HL-60 (cell line): Measurements from ENCODE around the gene COBL.

Experiments
- DNase-seq, 2 experiments: peaks; one replicate each; pipeline ENCODE4 v3.0.0-alpha.2; 2010 to 2020; ENCODE audit warnings: low read depth in 1 of 2, low spot score in 1 of 2
- H3K27ac ChIP-seq: fragments of 250-450 bp; sonication (Bioruptor Pico); replicated peaks from 2 replicates; pipeline ENCODE4 v1.5.1; 2020; ENCODE audit warnings: mild to moderate bottlenecking, moderate library complexity
- H3K27me3 ChIP-seq: fragments of 250-450 bp; sonication (Bioruptor Pico); 2 replicates; pipeline ENCODE4 v1.5.1; 2021; ENCODE audit warnings: mild to moderate bottlenecking, moderate library complexity; ENCODE audit not compliant: insufficient read depth, poor library complexity, severe bottlenecking
- H3K4me3 ChIP-seq: replicated peaks from 2 replicates; pipeline ENCODE4 v1.5.1; 2011; ENCODE audit warnings: mild to moderate bottlenecking, control low read depth, low read length; ENCODE audit not compliant: insufficient read depth
- GABPA ChIP-seq: IDR thresholded peaks from 2 replicates; pipeline ENCODE4 v1.6.1; 2012; ENCODE audit warnings: low read depth
- POLR2AphosphoS5 ChIP-seq: IDR thresholded peaks from 2 replicates; pipeline ENCODE4 v1.6.1; 2012; ENCODE audit warnings: low read depth
- SPI1 ChIP-seq: IDR thresholded peaks from 2 replicates; pipeline ENCODE4 v1.6.1; 2012; ENCODE audit warnings: low read depth, mild to moderate bottlenecking, borderline replicate concordance
- TF ChIP-seq, protein P1 (sequence below): IDR thresholded peaks from 2 replicates; pipeline ENCODE4 v1.6.1; 2012; ENCODE audit warnings: low read depth; ENCODE audit not compliant: insufficient replicate concordance
- TF ChIP-seq, protein P2 (sequence below): IDR thresholded peaks from one replicate; pipeline ENCODE4 v1.5.1; 2011; ENCODE audit warnings: low read length, control low read depth, inconsistent platforms; ENCODE audit not compliant: insufficient read depth

COBL gene

DNA sequence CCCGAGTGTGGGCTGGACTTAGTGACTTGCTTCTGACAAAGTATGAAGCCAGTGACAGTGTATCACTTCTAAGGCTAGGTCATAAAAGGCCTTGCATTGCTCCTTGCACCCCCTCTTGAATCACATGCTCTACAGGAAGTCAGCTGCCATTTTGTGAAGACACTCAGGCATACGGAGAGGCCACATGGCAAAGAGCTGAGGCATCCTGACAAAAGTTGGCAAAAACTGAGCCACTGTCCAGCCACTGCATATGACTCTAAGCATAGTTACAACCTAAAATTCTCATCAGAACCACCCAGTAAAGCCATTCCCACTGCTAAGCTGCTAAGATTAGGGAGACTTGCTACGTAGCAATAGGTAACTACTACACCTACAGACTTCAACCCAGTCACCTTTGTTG, 18.6 kb downstream of the COBL start:
- DNase-seq, result no peak
- TF ChIP-seq, protein P1, sequence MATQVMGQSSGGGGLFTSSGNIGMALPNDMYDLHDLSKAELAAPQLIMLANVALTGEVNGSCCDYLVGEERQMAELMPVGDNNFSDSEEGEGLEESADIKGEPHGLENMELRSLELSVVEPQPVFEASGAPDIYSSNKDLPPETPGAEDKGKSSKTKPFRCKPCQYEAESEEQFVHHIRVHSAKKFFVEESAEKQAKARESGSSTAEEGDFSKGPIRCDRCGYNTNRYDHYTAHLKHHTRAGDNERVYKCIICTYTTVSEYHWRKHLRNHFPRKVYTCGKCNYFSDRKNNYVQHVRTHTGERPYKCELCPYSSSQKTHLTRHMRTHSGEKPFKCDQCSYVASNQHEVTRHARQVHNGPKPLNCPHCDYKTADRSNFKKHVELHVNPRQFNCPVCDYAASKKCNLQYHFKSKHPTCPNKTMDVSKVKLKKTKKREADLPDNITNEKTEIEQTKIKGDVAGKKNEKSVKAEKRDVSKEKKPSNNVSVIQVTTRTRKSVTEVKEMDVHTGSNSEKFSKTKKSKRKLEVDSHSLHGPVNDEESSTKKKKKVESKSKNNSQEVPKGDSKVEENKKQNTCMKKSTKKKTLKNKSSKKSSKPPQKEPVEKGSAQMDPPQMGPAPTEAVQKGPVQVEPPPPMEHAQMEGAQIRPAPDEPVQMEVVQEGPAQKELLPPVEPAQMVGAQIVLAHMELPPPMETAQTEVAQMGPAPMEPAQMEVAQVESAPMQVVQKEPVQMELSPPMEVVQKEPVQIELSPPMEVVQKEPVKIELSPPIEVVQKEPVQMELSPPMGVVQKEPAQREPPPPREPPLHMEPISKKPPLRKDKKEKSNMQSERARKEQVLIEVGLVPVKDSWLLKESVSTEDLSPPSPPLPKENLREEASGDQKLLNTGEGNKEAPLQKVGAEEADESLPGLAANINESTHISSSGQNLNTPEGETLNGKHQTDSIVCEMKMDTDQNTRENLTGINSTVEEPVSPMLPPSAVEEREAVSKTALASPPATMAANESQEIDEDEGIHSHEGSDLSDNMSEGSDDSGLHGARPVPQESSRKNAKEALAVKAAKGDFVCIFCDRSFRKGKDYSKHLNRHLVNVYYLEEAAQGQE, result no peak
- TF ChIP-seq POLR2AphosphoS5, result no peak
- TF ChIP-seq SPI1, result no peak
- TF ChIP-seq, protein P2, sequence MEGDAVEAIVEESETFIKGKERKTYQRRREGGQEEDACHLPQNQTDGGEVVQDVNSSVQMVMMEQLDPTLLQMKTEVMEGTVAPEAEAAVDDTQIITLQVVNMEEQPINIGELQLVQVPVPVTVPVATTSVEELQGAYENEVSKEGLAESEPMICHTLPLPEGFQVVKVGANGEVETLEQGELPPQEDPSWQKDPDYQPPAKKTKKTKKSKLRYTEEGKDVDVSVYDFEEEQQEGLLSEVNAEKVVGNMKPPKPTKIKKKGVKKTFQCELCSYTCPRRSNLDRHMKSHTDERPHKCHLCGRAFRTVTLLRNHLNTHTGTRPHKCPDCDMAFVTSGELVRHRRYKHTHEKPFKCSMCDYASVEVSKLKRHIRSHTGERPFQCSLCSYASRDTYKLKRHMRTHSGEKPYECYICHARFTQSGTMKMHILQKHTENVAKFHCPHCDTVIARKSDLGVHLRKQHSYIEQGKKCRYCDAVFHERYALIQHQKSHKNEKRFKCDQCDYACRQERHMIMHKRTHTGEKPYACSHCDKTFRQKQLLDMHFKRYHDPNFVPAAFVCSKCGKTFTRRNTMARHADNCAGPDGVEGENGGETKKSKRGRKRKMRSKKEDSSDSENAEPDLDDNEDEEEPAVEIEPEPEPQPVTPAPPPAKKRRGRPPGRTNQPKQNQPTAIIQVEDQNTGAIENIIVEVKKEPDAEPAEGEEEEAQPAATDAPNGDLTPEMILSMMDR, result no peak
- no peak for TF ChIP-seq GABPA
- Histone ChIP-seq H3K27me3 (no peaks in the 10 kb centered on the region), H3K4me3 (no peak overlapping the region), H3K27ac (no peak overlapping the region)

DNA sequence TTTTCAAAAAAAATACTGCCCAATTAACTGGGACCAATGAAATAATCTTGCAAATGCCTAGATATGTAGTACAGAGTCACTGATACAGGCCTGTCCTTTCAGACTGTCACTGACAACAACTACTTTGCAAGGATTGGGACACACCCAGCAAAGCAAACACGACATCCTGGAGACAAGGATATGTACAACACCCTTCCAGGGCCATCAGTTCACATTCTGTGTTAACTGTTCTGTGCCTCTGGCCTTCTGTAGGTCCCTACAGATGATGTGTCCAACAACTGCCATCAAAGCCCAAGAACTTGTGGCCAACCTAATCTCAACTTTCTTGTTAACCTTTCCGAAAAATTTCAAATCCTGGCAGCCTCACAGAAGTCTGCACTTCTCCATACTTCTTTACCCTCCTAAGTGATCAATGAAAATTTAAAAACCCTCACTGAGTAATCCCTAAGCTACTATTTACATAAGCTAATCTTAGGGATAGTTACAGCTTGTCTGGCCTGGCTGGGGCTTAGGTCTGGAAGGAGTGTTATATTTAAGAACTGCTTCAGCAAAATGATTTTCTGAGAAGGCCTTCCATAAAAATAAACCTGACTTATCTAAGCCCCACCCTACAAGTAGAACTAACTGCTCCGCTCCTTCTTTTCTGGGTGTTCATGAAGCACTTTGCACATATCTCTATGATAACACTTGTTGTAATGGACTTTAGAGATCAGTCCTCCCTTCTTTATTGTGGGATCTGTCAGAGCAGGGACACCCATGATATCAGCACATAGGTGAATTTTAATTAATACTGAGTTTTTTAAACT, 21.0 kb downstream of the COBL start:
- Histone ChIP-seq H3K4me3 (no peak overlapping the region), H3K27ac (no peak overlapping the region), H3K27me3 (no peaks in the 10 kb centered on the region)
- TF ChIP-seq SPI1 (no peak), POLR2AphosphoS5 (no peak)
- TF ChIP-seq, protein P2, result no peak
- TF ChIP-seq, protein P1, result no peak
- no peak for DNase-seq

DNA sequence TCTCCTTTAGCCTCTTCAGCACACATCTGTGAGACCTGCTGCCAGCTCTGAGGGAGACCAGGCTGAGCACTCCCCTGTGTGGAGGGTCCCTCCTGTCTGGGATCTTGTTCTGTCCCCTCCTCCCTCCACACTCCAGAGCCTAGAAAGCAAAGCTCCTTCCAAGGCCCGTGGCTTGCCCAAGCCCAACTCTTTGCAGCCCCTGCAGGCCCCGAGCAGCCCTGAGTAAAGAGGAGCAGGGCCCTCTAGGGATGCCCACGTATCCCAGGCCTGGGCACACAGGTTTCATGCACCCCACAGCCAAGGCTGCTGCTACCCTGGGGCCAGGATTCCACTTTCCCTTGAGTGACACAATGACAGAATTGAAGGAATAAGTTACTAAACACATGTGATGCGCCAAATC, 24.0 kb downstream of the COBL start:
- TF ChIP-seq, protein P2, result no peak
- no peak for TF ChIP-seq SPI1
- TF ChIP-seq, protein P1, result no peak
- no peak for TF ChIP-seq POLR2AphosphoS5
- TF ChIP-seq GABPA, result no peak
- H3K4me3 ChIP-seq, result no peak overlapping the region
- no peak overlapping the region for H3K27ac ChIP-seq
- DNase-seq, result no peak
- H3K27me3 ChIP-seq, result no peaks in the 10 kb centered on the region
